ENCODE measurements around the gene PDE7B.

GRCh38 chr6:136036601-136037000 lies 185.1 kb downstream of the PDE7B start:
- TF ChIP-seq CTCF (optimal IDR thresholded peaks at IDR 0.05 in 1 of 3, IDR thresholded peaks at IDR 0.05 in 1 of 3, conservative IDR thresholded peaks at IDR 0.05 in 1 of 3; ENCODE audit: extremely low read depth in 1 of 3, insufficient read depth in 2 of 3, low read length in 3 of 3) (no peak), EZH2 (IDR thresholded peaks at IDR 0.05; ENCODE audit: low read length) (no peak)
